Natural killer cell (primary cell): ENCODE results near the gene DLL4. TPM values are rescaled to one million over a fixed set of nuclear protein-coding genes. Genes with fewer than 3 reads are reported as not detected.

Source experiments
- ATAC-seq, 3 donors: fragments of 150-1000 bp in 2 of 3; fragments of 200-7000 bp in 1 of 3; cut with Tn5 transposase; 1 replicate in 1 of 3; 2 replicates in 2 of 3; pipeline ENCODE4 v1.10.0; 2021; ENCODE audit warnings: mild to moderate bottlenecking in 2 of 3, moderate library complexity in 2 of 3
- DNase-seq, 2 donors: peaks; one replicate each; pipeline versions ENCODE4 v3.0.0 to v3.0.0-alpha.2; 2013 to 2021; ENCODE audit warnings: mixed read lengths in 1 of 2
- H3K27ac ChIP-seq: one replicate; pipeline ENCODE4 v1.5.1; 2013; ENCODE audit warnings: mild to moderate bottlenecking, low read length
- H3K27me3 ChIP-seq: one replicate; pipeline ENCODE4 v1.6.1; 2013; ENCODE audit warnings: low read length; ENCODE audit not compliant: control insufficient read depth, insufficient read depth
- H3K36me3 ChIP-seq: one replicate; pipeline ENCODE4 v1.6.1; 2013; ENCODE audit warnings: low read length; ENCODE audit not compliant: control insufficient read depth, insufficient read depth
- H3K4me1 ChIP-seq: one replicate; pipeline ENCODE4 v1.6.1; 2013; ENCODE audit warnings: low read length; ENCODE audit not compliant: control insufficient read depth, insufficient read depth
- H3K4me3 ChIP-seq: one replicate; pipeline ENCODE4 v1.5.1; 2013; ENCODE audit warnings: low read length
- H3K9me3 ChIP-seq: one replicate; pipeline ENCODE4 v1.6.1; 2013; ENCODE audit warnings: low read length; ENCODE audit not compliant: control insufficient read depth, insufficient read depth
- H3K27ac Mint-ChIP-seq, 2 donors: one replicate each; pipeline ENCODE4 v1.8.0; 2022; ENCODE audit warnings: mild to moderate bottlenecking in 2 of 2, mixed read lengths in 2 of 2, moderate library complexity in 1 of 2
- H3K27me3 Mint-ChIP-seq, 2 donors: one replicate each; pipeline ENCODE4 v1.8.0; 2022; ENCODE audit warnings: low read depth in 2 of 2, mixed read lengths in 2 of 2
- H3K36me3 Mint-ChIP-seq: one replicate; pipeline ENCODE4 v1.8.0; 2022; ENCODE audit warnings: mixed read lengths
- H3K4me1 Mint-ChIP-seq, 2 donors: one replicate each; pipeline ENCODE4 v1.8.0; 2022; ENCODE audit warnings: mixed read lengths in 2 of 2
- H3K4me3 Mint-ChIP-seq: one replicate; pipeline ENCODE4 v1.8.0; 2022; ENCODE audit warnings: mild to moderate bottlenecking, moderate library complexity, mixed read lengths
- H3K9me3 Mint-ChIP-seq, 2 donors: one replicate each; pipeline ENCODE4 v1.8.0; 2022; ENCODE audit warnings: mixed read lengths in 2 of 2
- CTCF ChIP-seq: fragments of 200-600 bp; IDR thresholded peaks from one replicate; pipeline ENCODE4 v1.8.0; 2022; ENCODE audit warnings: antibody characterized with exemption
- WGBS: methylation state at CpG from one replicate; pipeline ENCODE4 v1.1.7; 2013; ENCODE audit warnings: missing lambda C conversion rate; ENCODE audit not compliant: insufficient coverage; 5-methylcytosine and 5-hydroxymethylcytosine counted together
- intact Hi-C: fragments of 100-400 bp; cut with micrococcal nuclease; formaldehyde crosslinking; loops from one replicate; pipeline ENCODE4 v1.14.2; 2022
- total RNA-seq, 4 donors: library from RNA; stranded (reverse); fragments of 120-200 nt in 1 of 4; gene quantifications; one replicate each; pipeline versions ENCODE4 v1.2.3 to v1.2.4, GENCODE V29; 2013 to 2022

The DLL4 gene
- total RNA-seq, 3 donors from 2014 or later (not counting 1 experiment from before 2014, with no cell fraction given) = 0.10 to 0.16 TPM; not detected in 1

GRCh38 chr15:40934457-40934856 lies 5.3 kb downstream of the DLL4 start:
- Mint-ChIP-seq H3K4me3 (no peak overlapping the region), H3K27me3 (peaks cover 24 to 32% of the 10 kb centered on the region in 2 donors), H3K27ac (no peak overlapping the region), H3K9me3 (no peaks in the 10 kb centered on the region), H3K36me3 (no peaks in the 10 kb centered on the region), H3K4me1 (peaks cover 22 to 35% of the 10 kb centered on the region in 2 donors)
- DNase-seq (no peak), ATAC-seq (no peak)
- Histone ChIP-seq H3K9me3 (no peaks in the 10 kb centered on the region), H3K4me1 (peaks cover 25% of the 10 kb centered on the region), H3K36me3 (no peaks in the 10 kb centered on the region), H3K27me3 (peaks cover 19% of the 10 kb centered on the region), H3K27ac (no peak overlapping the region), H3K4me3 (no peak overlapping the region)
- 92% methylated on average over 6 of the region's 6 CpGs for WGBS
- intact Hi-C loops = no loop called here
- TF ChIP-seq CTCF = no peak

GRCh38 chr15:40936234-40936708 lies 7.1 kb downstream of the DLL4 start:
- DNase-seq = no peak
- H3K4me3 ChIP-seq = no peak overlapping the region
- 93% methylated on average over 31 of the region's 31 CpGs for WGBS
- Mint-ChIP-seq H3K27me3 (peaks cover 9 to 16% of the 10 kb centered on the region in 2 donors), H3K4me1 (peaks cover 8 to 26% of the 10 kb centered on the region in 2 donors), H3K27ac (no peak overlapping the region), H3K36me3 (no peaks in the 10 kb centered on the region), H3K9me3 (no peaks in the 10 kb centered on the region), H3K4me3 (no peak overlapping the region)
- ATAC-seq = no peak
- no peak for TF ChIP-seq CTCF
- H3K36me3 ChIP-seq = no peaks in the 10 kb centered on the region
- no peak overlapping the region for H3K27ac ChIP-seq
- H3K4me1 ChIP-seq = peaks cover 17% of the 10 kb centered on the region
- intact Hi-C loops = no loop called here
- H3K27me3 ChIP-seq = peaks cover 5% of the 10 kb centered on the region
- H3K9me3 ChIP-seq = no peaks in the 10 kb centered on the region

GRCh38 chr15:40936709-40937666 lies 7.8 kb downstream of the DLL4 start:
- Histone ChIP-seq H3K27ac (no peak overlapping the region), H3K4me3 (no peak overlapping the region), H3K36me3 (no peaks in the 10 kb centered on the region), H3K4me1 (peaks cover 17% of the 10 kb centered on the region), H3K9me3 (no peaks in the 10 kb centered on the region), H3K27me3 (peaks cover 2% of the 10 kb centered on the region)
- no peak for TF ChIP-seq CTCF
- no peak overlapping the region for H3K27ac Mint-ChIP-seq
- DNase-seq (peak in 1 of 2 donors; percentile 25), ATAC-seq (no peak)
- H3K36me3 Mint-ChIP-seq = no peaks in the 10 kb centered on the region
- H3K27me3 Mint-ChIP-seq = peaks cover 2 to 9% of the 10 kb centered on the region in 2 donors
- intact Hi-C loops = no loop called here
- no peak overlapping the region for H3K4me3 Mint-ChIP-seq
- 86% methylated on average over 15 of the region's 15 CpGs for WGBS
- H3K9me3 Mint-ChIP-seq = no peaks in the 10 kb centered on the region
- peaks cover 5 to 19% of the 10 kb centered on the region in 2 donors for H3K4me1 Mint-ChIP-seq
